ENCODE measurements around the gene PHTF2.

DNA sequence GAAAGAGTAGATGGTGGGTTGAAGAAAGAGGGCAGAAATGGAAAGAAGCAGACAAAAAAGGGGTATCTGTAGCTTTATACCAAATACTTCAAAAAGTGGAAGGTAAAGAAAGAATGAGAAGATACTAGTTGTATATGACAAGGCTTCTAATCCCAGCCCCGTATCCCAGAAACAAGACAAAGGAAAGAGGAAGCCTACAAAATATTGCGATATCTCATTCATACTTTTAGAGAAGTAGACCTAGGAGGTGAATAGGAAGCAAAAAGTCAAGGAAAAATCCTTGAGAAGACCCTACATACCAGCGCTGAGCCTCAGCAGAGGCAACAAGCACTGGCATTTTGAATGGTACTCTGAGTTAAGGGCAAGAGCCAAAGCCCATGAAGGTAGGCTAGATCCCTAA is 26.6 kb downstream of the PHTF2 start:
- TF ChIP-seq POLR2A (IDR thresholded peaks at IDR 0.05) (no peak), CTCF (IDR thresholded peaks at IDR 0.05) (no peak)
